ENCODE data around the gene LYZL2. TPM values are rescaled to one million over a fixed set of nuclear protein-coding genes. Genes with fewer than 3 reads are reported as not detected.

LYZL2 gene
- not detected in 2 replicates for total RNA-seq

DNA sequence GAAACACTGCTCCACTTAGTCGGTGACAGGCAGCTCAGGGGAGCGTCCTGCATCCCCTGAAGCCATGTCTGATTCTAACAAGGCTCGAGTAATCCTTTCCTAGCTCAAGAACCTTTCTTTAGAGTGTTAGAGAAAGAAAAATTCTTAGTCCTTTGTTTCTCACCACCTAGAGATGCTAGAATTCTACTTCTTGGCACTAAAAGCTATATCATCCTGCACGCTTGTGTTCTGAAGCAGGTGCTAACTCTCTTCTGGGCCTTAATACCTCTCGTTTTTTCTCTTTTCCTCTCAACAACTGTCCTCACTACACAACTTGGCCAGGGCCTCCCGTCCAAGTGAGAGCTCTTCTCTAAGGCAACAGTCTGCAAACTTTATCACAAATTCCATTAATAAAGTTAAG, at the start of gene LYZL2:
Gene LYZL2 (minus strand): TSS at position 101 of the 400 bp plus-strand sequence. CDS start 2,838 bp downstream, outside the sequence.

Other genes starting within 250 kb of the LYZL2 start
- 12.3 and 17.3 TPM in 2 replicates for gene MAP3K8, start 195.6 kb downstream of the LYZL2 start, total RNA-seq